A549 treated with DMSO at 1 μM for 4 hours (cell line): Measurements from ENCODE around the gene CCDC138. TPM values are rescaled to one million over a fixed set of nuclear protein-coding genes. Genes with fewer than 3 reads are reported as not detected.

Source experiments
- total RNA-seq: library from RNA; stranded (reverse); fragments of 200-300 nt; extraction: Qiagen RNA extraction; gene quantifications from 5 replicates; pipeline ENCODE4 v1.2.3, GENCODE V29; 2022; ENCODE audit warnings: low read depth

The CCDC138 gene, protein sequence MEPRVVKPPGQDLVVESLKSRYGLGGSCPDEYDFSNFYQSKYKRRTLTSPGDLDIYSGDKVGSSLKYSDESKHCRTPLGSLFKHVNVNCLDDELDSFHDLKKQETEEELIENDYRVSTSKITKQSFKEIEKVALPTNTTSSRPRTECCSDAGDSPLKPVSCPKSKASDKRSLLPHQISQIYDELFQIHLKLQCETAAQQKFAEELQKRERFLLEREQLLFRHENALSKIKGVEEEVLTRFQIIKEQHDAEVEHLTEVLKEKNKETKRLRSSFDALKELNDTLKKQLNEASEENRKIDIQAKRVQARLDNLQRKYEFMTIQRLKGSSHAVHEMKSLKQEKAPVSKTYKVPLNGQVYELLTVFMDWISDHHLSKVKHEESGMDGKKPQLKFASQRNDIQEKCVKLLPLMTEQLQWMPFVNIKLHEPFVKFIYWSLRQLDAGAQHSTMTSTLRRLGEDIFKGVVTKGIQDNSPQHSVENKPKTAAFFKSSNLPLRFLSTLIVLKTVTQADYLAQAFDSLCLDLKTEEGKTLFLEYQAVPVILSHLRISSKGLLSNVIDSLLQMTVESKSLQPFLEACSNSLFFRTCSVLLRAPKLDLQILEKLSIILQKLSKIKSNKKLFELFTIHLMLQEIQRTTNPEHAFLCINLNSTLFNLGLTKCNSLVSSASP
- 7.9 to 10.0 TPM (median 8.8 TPM) in 5 replicates for total RNA-seq

GRCh38 chr2:108786354-108787215 lies at the start of gene CCDC138:
Gene CCDC138, plus strand, starts transcription at chr2:108786771. Its CDS starts 52 bp downstream, at chr2:108786823.

Other genes starting within 250 kb of the CCDC138 start
- gene RANBP2, start 67.3 kb upstream of the CCDC138 start, total RNA-seq, result 23.1 to 32.4 TPM (median 28.6 TPM) in 5 replicates
- gene EDAR, start 202.4 kb downstream of the CCDC138 start, total RNA-seq, result 0.02 TPM in 2 of 5 replicates, not detected in the others